GM12878 (cell line): Measurements from ENCODE around the gene CATSPER3.

ENCODE experiments used
- ASH2L ChIP-seq: fragments of 300-600, 200-600 bp; sonication (generic); IDR thresholded peaks from 2 replicates; pipeline ENCODE4 v1.6.1; 2017; ENCODE audit warnings: low read depth, mild to moderate bottlenecking, borderline replicate concordance
- BHLHE40 ChIP-seq, 2 experiments: fragments of 450-650 bp in 1 of 2; IDR thresholded peaks; 2 replicates each; pipeline ENCODE4 v1.6.1; 2011 to 2017; ENCODE audit warnings: low read depth in 2 of 2, borderline replicate concordance in 1 of 2, improper control_type of control experiment in 1 of 2, low read length in 1 of 2, mild to moderate bottlenecking in 1 of 2
- EZH2 ChIP-seq: IDR thresholded peaks from 2 replicates; pipeline ENCODE4 v1.6.1; 2012; ENCODE audit warnings: low read depth, mild to moderate bottlenecking, control low read depth, inconsistent platforms, low read length, borderline replicate concordance; ENCODE audit not compliant: control insufficient read depth
- POLR2A ChIP-seq: IDR thresholded peaks from 2 replicates; pipeline ENCODE4 v1.6.1; 2011; ENCODE audit warnings: low read depth, mild to moderate bottlenecking, low read length
- RFX5 ChIP-seq: IDR thresholded peaks from 2 replicates; pipeline ENCODE4 v1.6.1; 2011; ENCODE audit warnings: low read depth, low read length, improper control_type of control experiment
- SIX5 ChIP-seq: IDR thresholded peaks from 2 replicates; pipeline ENCODE4 v1.6.1; 2011; ENCODE audit warnings: mild to moderate bottlenecking, low read depth, low read length, moderate library complexity; ENCODE audit not compliant: severe bottlenecking
- SMC3 ChIP-seq: IDR thresholded peaks from 2 replicates; pipeline ENCODE4 v1.6.1; 2011; ENCODE audit warnings: low read length, improper control_type of control experiment, borderline replicate concordance
- TAF1 ChIP-seq: IDR thresholded peaks from 2 replicates; pipeline ENCODE4 v1.6.1; 2011; ENCODE audit warnings: mild to moderate bottlenecking, low read depth, low read length, borderline replicate concordance
- TF ChIP-seq, protein P1 (sequence below): IDR thresholded peaks from 2 replicates; pipeline ENCODE4 v1.6.1; 2012; ENCODE audit warnings: low read length, inconsistent platforms
- TF ChIP-seq, protein P2 (sequence below), 3 experiments: IDR thresholded peaks in 2 of 3; conservative IDR thresholded peaks in 1 of 3; 2 replicates each; pipeline ENCODE4 v1.5.1; 2011; ENCODE audit warnings: low read depth in 3 of 3, low read length in 3 of 3, mild to moderate bottlenecking in 3 of 3, control low read depth in 2 of 3, moderate library complexity in 2 of 3, inconsistent platforms in 1 of 3, mixed read lengths in 1 of 3; ENCODE audit not compliant: control insufficient read depth in 2 of 3, insufficient read depth in 1 of 3; ENCODE audit errors: extremely low read depth in 1 of 3
- TF ChIP-seq, protein P3 (sequence below): IDR thresholded peaks from 2 replicates; pipeline ENCODE4 v1.6.1; 2011; ENCODE audit warnings: borderline replicate concordance, low read depth, mild to moderate bottlenecking, moderate library complexity, mixed read lengths, low read length; ENCODE audit not compliant: insufficient read depth; ENCODE audit errors: extremely low read length

DNA sequence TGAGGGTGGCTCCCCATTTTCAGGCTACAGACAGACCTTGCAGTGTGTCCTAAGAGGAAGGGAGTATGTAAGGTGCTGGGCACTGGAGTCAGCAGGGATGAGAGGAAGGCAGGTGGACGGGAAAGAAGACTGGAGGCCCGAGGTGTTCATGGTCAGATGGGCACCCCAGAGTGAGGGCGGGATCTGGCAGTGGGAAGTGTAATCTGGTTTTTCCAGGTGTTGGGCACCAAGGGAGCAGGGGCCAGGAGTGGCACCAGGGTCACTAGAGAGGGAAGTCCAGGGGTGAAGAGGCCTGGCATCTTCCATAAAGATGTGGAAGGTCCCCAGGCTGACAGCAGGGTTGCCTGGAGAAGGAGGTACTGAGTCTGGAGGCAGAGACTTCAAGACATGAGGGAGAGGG is 36.7 kb downstream of the CATSPER3 start:
- TF ChIP-seq, protein P1, sequence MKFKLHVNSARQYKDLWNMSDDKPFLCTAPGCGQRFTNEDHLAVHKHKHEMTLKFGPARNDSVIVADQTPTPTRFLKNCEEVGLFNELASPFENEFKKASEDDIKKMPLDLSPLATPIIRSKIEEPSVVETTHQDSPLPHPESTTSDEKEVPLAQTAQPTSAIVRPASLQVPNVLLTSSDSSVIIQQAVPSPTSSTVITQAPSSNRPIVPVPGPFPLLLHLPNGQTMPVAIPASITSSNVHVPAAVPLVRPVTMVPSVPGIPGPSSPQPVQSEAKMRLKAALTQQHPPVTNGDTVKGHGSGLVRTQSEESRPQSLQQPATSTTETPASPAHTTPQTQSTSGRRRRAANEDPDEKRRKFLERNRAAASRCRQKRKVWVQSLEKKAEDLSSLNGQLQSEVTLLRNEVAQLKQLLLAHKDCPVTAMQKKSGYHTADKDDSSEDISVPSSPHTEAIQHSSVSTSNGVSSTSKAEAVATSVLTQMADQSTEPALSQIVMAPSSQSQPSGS = no peak
- TF ChIP-seq, protein P2, sequence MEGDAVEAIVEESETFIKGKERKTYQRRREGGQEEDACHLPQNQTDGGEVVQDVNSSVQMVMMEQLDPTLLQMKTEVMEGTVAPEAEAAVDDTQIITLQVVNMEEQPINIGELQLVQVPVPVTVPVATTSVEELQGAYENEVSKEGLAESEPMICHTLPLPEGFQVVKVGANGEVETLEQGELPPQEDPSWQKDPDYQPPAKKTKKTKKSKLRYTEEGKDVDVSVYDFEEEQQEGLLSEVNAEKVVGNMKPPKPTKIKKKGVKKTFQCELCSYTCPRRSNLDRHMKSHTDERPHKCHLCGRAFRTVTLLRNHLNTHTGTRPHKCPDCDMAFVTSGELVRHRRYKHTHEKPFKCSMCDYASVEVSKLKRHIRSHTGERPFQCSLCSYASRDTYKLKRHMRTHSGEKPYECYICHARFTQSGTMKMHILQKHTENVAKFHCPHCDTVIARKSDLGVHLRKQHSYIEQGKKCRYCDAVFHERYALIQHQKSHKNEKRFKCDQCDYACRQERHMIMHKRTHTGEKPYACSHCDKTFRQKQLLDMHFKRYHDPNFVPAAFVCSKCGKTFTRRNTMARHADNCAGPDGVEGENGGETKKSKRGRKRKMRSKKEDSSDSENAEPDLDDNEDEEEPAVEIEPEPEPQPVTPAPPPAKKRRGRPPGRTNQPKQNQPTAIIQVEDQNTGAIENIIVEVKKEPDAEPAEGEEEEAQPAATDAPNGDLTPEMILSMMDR (IDR thresholded peaks at IDR 0.05 in 2 of 3, conservative IDR thresholded peaks at IDR 0.05 in 1 of 3; ENCODE audit: control insufficient read depth in 2 of 3, extremely low read depth in 1 of 3, insufficient read depth in 1 of 3, low read depth in 3 of 3, low read length in 3 of 3) = no peak
- TF ChIP-seq SIX5 (no peak), EZH2 (no peak), TAF1 (no peak), SMC3 (no peak), ASH2L (no peak), RFX5 (no peak), BHLHE40 (IDR thresholded peaks at IDR 0.05; ENCODE audit: borderline replicate concordance in 1 of 2, low read depth in 2 of 2, low read length in 1 of 2) (no peak), POLR2A (no peak)
- TF ChIP-seq, protein P3, sequence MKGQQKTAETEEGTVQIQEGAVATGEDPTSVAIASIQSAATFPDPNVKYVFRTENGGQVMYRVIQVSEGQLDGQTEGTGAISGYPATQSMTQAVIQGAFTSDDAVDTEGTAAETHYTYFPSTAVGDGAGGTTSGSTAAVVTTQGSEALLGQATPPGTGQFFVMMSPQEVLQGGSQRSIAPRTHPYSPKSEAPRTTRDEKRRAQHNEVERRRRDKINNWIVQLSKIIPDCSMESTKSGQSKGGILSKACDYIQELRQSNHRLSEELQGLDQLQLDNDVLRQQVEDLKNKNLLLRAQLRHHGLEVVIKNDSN = no peak
